ENCODE data around the gene RNASE7.
A peak's percentile ranks its signal among the peaks of the same experiment; 100 is the strongest.

The RNASE7 gene

DNA sequence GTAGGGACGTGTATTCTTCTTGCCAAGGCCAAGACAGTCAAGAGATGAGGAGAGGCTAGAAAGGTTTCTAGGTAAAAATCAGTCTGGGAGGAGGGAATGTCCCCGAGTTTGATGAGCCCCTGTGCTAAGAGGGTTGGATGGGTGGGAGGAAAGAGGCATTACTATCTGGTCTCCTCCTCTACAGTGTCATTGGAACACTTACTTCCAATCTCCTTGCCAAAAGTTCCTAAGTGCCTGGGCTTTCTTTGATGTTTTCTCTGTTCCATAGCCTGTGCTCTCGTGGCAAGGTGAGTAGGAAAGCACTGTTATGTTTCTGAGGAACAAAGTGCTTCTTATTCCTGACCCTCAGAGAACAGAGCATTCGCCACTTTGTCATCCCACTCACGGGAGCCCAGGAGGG lies 7.5 kb upstream of the RNASE7 start, which contains the start of gene RNASE13:
RNASE13 (minus strand) TSS at position 101 of the 400 bp plus-strand sequence. CDS start 519 bp downstream, outside the sequence.
- POLR2A ChIA-PET = no interaction called here
- CTCF ChIA-PET = interaction anchor here (0.8 to 7.2 kb wide), 6 partner anchors 13 to 69 kb away, joined by 3 to 69 read pairs (median 7); no protein-coding TSS in a partner anchor
- DNase-seq (ENCODE audit: extremely low spot score) = no peak
- TF ChIP-seq, protein P1, sequence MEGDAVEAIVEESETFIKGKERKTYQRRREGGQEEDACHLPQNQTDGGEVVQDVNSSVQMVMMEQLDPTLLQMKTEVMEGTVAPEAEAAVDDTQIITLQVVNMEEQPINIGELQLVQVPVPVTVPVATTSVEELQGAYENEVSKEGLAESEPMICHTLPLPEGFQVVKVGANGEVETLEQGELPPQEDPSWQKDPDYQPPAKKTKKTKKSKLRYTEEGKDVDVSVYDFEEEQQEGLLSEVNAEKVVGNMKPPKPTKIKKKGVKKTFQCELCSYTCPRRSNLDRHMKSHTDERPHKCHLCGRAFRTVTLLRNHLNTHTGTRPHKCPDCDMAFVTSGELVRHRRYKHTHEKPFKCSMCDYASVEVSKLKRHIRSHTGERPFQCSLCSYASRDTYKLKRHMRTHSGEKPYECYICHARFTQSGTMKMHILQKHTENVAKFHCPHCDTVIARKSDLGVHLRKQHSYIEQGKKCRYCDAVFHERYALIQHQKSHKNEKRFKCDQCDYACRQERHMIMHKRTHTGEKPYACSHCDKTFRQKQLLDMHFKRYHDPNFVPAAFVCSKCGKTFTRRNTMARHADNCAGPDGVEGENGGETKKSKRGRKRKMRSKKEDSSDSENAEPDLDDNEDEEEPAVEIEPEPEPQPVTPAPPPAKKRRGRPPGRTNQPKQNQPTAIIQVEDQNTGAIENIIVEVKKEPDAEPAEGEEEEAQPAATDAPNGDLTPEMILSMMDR (IDR thresholded peaks at IDR 0.05; ENCODE audit: control extremely low read depth, extremely low read depth, low read depth, missing control alignments) = no peak

DNA sequence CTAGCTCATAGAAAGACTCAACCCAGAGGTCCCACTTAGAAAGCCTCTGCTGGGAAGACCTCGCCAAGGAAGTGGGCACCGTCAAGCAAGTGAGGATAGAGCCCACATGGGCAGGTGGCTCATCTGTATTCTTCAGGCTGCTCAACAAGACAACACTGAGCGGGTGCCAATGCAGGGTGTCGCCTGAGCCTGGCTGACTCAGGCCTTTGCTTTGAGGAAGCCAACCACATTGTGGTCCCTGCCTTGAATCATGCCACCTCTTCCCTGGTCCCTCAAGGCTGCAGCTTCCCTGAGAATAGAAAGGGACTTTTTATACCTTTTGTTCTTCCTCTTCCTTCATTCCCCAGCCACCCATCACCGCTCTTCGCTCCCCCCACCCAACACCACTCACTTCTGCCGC lies 5.4 kb upstream of the RNASE7 start:
- ChIA-PET CTCF (interaction anchor here (1.2 to 7.2 kb wide), 3 partner anchors 22 to 68 kb away, joined by 3 to 69 read pairs (median 8); no protein-coding TSS in a partner anchor), POLR2A (no interaction called here)
- TF ChIP-seq, protein P1 (IDR thresholded peaks at IDR 0.05; ENCODE audit: control extremely low read depth, extremely low read depth, low read depth, missing control alignments) = no peak
- DNase-seq (ENCODE audit: extremely low spot score) = no peak

DNA sequence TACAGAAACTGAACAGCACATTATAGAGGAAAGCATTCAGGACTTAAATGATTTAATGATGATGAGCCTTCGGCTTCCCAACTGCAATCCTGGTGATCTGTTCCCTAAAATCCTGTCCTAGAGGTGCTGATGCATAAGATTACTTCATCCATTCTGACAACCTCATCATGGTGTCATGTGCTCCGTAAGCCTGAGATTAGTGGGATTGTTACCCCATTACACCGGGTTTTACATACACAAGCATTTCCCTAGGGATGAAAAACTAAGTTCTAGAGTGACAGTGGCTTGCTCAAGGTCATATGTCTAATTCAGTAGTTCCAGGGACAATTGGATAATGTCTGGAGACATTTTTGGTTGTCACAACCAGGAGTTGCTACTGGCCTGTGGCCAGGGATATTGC lies 5.0 kb upstream of the RNASE7 start:
- CTCF ChIA-PET = interaction anchor here (1.2 to 7.2 kb wide), 2 partner anchors 22 to 68 kb away, joined by 3 to 69 read pairs; no protein-coding TSS in a partner anchor

DNA sequence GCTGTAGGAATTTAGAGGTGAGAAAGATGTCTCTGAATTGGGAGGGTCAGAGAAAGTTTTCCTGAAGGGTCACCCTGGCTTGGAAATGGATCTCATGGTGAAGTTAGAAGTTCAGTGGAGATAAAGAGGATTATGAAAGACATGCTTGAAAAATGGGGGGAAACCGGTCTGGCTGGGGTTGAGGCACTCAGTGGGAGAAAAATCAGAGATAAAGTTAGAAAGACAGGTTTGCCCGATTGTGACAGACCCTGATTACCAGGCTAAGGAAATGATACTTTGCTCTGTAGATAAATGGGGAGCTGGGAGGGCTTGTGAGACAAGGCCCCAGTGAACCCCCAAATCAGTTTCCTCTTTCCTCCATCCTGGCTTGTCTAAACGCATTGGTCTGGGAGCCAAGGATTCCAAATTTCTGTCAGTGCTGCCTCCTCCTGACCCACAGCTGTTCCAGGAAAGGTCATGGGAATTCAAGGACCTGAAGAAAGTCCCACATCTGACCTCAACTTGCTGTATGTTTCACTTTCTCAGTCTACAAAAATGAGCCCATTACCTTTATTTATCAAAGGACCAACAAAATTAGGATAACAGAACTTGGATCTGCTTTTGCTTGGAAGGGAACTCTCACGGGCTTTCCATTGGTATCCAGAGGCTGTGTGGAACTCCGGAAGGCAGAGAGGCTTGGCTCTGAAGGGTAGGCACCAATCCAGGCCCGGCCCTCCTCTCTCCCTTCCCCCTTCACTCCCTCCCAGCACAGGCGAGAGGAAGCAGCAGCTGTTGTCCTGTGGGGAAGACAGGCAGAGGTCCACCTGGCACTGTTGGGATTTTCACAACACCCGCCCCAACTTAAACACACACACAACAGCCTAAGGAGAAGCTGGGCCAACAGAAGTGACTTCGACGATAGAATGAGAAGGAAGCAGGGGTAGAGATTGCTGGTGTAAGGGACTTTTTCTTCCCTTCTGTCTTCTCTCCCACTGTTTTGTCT lies 3.4 kb upstream of the RNASE7 start:
- no peak for DNase-seq (ENCODE audit: extremely low spot score)
- ChIA-PET POLR2A (no interaction called here), CTCF (interaction anchor here (0.9 to 4.1 kb wide), 5 partner anchors 15 to 68 kb away, joined by 3 to 66 read pairs (median 8); no protein-coding TSS in a partner anchor)
- TF ChIP-seq, protein P1 (IDR thresholded peaks at IDR 0.05; ENCODE audit: control extremely low read depth, extremely low read depth, low read depth, missing control alignments) = no peak

More for the DNA sequence above, 5.0 kb upstream of the RNASE7 start:
- TF ChIP-seq, protein P1 (IDR thresholded peaks at IDR 0.05; ENCODE audit: control extremely low read depth, extremely low read depth, low read depth, missing control alignments) = no peak
- POLR2A ChIA-PET = no interaction called here
- no peak for DNase-seq (ENCODE audit: extremely low spot score)

DNA sequence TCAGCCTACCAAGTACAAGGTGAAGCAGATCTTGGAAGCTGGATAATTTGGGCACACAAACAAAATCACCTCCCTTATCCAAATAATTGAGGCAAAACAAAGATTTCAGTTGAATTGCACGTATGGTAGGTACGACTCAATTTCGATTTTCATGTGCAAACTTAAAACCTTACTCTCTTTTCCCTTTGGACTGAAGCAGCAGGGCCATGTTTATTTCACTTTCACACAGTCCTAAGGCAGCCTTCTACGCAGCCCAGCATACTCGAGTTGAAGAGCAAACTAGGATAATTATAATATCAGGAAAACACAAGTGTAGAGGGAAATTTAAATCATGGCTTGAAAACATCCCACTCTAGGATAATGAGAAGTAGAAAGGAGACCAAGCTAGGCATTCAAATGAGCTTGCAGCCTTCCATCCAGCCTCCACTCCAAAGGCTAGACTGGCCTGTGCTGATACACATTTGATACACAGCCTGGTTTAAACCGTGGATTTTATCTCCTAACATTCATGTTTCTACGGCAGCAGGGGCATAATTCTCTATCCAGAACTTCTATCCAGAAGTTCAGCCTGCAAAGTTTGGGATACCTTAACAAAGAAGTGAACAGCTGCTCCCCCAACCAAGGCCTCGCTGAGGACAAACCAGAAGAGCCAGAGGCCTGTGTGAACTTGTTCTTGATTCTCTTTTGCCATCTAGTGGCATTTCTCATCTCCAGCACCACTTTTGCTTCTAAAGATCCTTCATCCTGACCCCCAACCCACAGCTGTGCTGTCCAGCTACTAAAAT lies 2.4 kb upstream of the RNASE7 start:
- ChIA-PET CTCF (interaction anchor here (0.7 to 4.1 kb wide), 17 partner anchors 8 to 181 kb away, joined by 3 to 66 read pairs (median 3); partner anchors contain the start of genes RNASE8 and TPPP2), POLR2A (no interaction called here)
- TF ChIP-seq, protein P1 (IDR thresholded peaks at IDR 0.05; ENCODE audit: control extremely low read depth, extremely low read depth, low read depth, missing control alignments) = peak; percentile 41
- peak; percentile 44 for DNase-seq (ENCODE audit: extremely low spot score)
